Measurements from ENCODE around the gene CDH13.

- no peak for TF ChIP-seq MAX (IDR thresholded peaks at IDR 0.05; ENCODE audit: low read depth, low read length)
- TF ChIP-seq, protein P1, sequence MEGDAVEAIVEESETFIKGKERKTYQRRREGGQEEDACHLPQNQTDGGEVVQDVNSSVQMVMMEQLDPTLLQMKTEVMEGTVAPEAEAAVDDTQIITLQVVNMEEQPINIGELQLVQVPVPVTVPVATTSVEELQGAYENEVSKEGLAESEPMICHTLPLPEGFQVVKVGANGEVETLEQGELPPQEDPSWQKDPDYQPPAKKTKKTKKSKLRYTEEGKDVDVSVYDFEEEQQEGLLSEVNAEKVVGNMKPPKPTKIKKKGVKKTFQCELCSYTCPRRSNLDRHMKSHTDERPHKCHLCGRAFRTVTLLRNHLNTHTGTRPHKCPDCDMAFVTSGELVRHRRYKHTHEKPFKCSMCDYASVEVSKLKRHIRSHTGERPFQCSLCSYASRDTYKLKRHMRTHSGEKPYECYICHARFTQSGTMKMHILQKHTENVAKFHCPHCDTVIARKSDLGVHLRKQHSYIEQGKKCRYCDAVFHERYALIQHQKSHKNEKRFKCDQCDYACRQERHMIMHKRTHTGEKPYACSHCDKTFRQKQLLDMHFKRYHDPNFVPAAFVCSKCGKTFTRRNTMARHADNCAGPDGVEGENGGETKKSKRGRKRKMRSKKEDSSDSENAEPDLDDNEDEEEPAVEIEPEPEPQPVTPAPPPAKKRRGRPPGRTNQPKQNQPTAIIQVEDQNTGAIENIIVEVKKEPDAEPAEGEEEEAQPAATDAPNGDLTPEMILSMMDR (IDR thresholded peaks at IDR 0.05 in 2 of 3, conservative IDR thresholded peaks at IDR 0.05 in 1 of 3; ENCODE audit: control insufficient read depth in 2 of 3, extremely low read depth in 1 of 3, insufficient read depth in 1 of 3, low read depth in 3 of 3, low read length in 3 of 3), result no peak
- TF ChIP-seq E2F8 (IDR thresholded peaks at IDR 0.05; ENCODE audit: low read depth, partially characterized antibody), result no peak
- no peak for TF ChIP-seq POLR2AphosphoS5 (IDR thresholded peaks at IDR 0.05; ENCODE audit: low read length)
- no peak for TF ChIP-seq POLR2A (IDR thresholded peaks at IDR 0.05; ENCODE audit: low read depth, low read length)
- TF ChIP-seq SP1 (IDR thresholded peaks at IDR 0.05; ENCODE audit: low read depth, low read length), result no peak
- no peak for TF ChIP-seq ZNF687 (IDR thresholded peaks at IDR 0.05)
- TF ChIP-seq, protein P2, sequence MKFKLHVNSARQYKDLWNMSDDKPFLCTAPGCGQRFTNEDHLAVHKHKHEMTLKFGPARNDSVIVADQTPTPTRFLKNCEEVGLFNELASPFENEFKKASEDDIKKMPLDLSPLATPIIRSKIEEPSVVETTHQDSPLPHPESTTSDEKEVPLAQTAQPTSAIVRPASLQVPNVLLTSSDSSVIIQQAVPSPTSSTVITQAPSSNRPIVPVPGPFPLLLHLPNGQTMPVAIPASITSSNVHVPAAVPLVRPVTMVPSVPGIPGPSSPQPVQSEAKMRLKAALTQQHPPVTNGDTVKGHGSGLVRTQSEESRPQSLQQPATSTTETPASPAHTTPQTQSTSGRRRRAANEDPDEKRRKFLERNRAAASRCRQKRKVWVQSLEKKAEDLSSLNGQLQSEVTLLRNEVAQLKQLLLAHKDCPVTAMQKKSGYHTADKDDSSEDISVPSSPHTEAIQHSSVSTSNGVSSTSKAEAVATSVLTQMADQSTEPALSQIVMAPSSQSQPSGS (IDR thresholded peaks at IDR 0.05; ENCODE audit: low read length), result no peak
- TF ChIP-seq BRCA1 (IDR thresholded peaks at IDR 0.05; ENCODE audit: low read depth, low read length), result no peak
- TF ChIP-seq TCF7 (IDR thresholded peaks at IDR 0.05; ENCODE audit: borderline replicate concordance), result no peak
- TF ChIP-seq PML (IDR thresholded peaks at IDR 0.05; ENCODE audit: low read length), result no peak
- no peak for TF ChIP-seq USF2 (IDR thresholded peaks at IDR 0.05; ENCODE audit: borderline replicate concordance, low read depth, low read length)
Observed at GRCh38 chr16:82741073-82741615, 114.4 kb downstream of the CDH13 start.
